H9 (cell line): ENCODE results near the gene CLEC2L. TPM values are rescaled to one million over a fixed set of nuclear protein-coding genes. Genes with fewer than 3 reads are reported as not detected.

Experiments used
- DNase-seq: peaks from one replicate; pipeline ENCODE4 v3.0.0-alpha.2; 2017
- H2AFZ ChIP-seq: one replicate; pipeline ENCODE4 v1.6.1; 2013; ENCODE audit warnings: mild to moderate bottlenecking, low read length, control low read depth, moderate library complexity
- H2AK5ac ChIP-seq: 2 replicates; pipeline ENCODE4 v1.6.1; 2013; ENCODE audit warnings: low read length, control low read depth, mixed read lengths; ENCODE audit not compliant: insufficient read length
- H2BK120ac ChIP-seq: one replicate; pipeline ENCODE4 v1.6.1; 2013; ENCODE audit warnings: low read depth, mild to moderate bottlenecking, low read length, control low read depth, inconsistent platforms; ENCODE audit not compliant: poor library complexity, severe bottlenecking
- H2BK12ac ChIP-seq: 2 replicates; pipeline ENCODE4 v1.6.1; 2013; ENCODE audit warnings: low read length, control low read depth, mixed read lengths, low read depth; ENCODE audit not compliant: insufficient read length
- H2BK15ac ChIP-seq: 2 replicates; pipeline ENCODE4 v1.6.1; 2013; ENCODE audit warnings: low read depth, low read length, control low read depth
- H2BK20ac ChIP-seq: one replicate; pipeline ENCODE4 v1.6.1; 2013; ENCODE audit warnings: low read depth, mild to moderate bottlenecking, low read length, control low read depth, inconsistent platforms; ENCODE audit not compliant: poor library complexity, severe bottlenecking
- H2BK5ac ChIP-seq: 2 replicates; pipeline ENCODE4 v1.6.1; 2013; ENCODE audit warnings: low read length, control low read depth, mixed read lengths; ENCODE audit not compliant: insufficient read length
- H3K14ac ChIP-seq: 2 replicates; pipeline ENCODE4 v1.6.1; 2013; ENCODE audit warnings: low read length, control low read depth; ENCODE audit not compliant: insufficient read depth
- H3K18ac ChIP-seq: 2 replicates; pipeline ENCODE4 v1.6.1; 2013; ENCODE audit warnings: low read depth, mild to moderate bottlenecking, mixed read lengths, low read length, control low read depth; ENCODE audit not compliant: insufficient read length
- H3K23ac ChIP-seq: 2 replicates; pipeline ENCODE4 v1.6.1; 2013; ENCODE audit warnings: low read length, control low read depth, mixed read lengths, low read depth; ENCODE audit not compliant: insufficient read length
- H3K23me2 ChIP-seq: 2 replicates; pipeline ENCODE4 v1.6.1; 2013; ENCODE audit warnings: low read depth, mild to moderate bottlenecking, mixed read lengths, low read length, control low read depth; ENCODE audit not compliant: insufficient read length, poor library complexity, severe bottlenecking
- H3K27ac ChIP-seq: 2 replicates; pipeline ENCODE4 v1.5.1; 2013; ENCODE audit warnings: low read length, control low read depth, mixed read lengths, low read depth; ENCODE audit not compliant: insufficient read length
- H3K27me3 ChIP-seq: 2 replicates; pipeline ENCODE4 v1.6.1; 2013; ENCODE audit warnings: low read length, control low read depth, inconsistent platforms; ENCODE audit not compliant: insufficient read depth
- H3K4ac ChIP-seq: 2 replicates; pipeline ENCODE4 v1.6.1; 2013; ENCODE audit warnings: low read depth, mild to moderate bottlenecking, control low read depth, inconsistent platforms, low read length, moderate library complexity
- H3K4me1 ChIP-seq: 2 replicates; pipeline ENCODE4 v1.6.1; 2013; ENCODE audit warnings: low read length, control low read depth, inconsistent platforms; ENCODE audit not compliant: insufficient read depth
- H3K4me2 ChIP-seq: 2 replicates; pipeline ENCODE4 v1.6.1; 2013; ENCODE audit warnings: low read length, control low read depth, mixed read lengths; ENCODE audit not compliant: insufficient read length, insufficient read depth
- H3K56ac ChIP-seq: 2 replicates; pipeline ENCODE4 v1.6.1; 2013; ENCODE audit warnings: low read depth, mild to moderate bottlenecking, mixed read lengths, low read length, control low read depth; ENCODE audit not compliant: insufficient read length
- H3K79me1 ChIP-seq: 2 replicates; pipeline ENCODE4 v1.6.1; 2013; ENCODE audit warnings: low read depth, mild to moderate bottlenecking, moderate library complexity, low read length, control low read depth, inconsistent platforms; ENCODE audit not compliant: insufficient read depth, poor library complexity, severe bottlenecking
- H3K79me2 ChIP-seq: 2 replicates; pipeline ENCODE4 v1.6.1; 2013; ENCODE audit warnings: low read length, control low read depth, inconsistent platforms; ENCODE audit not compliant: insufficient read depth
- H3K9ac ChIP-seq: 2 replicates; pipeline ENCODE4 v1.6.1; 2013; ENCODE audit warnings: low read length, control low read depth, mixed read lengths; ENCODE audit not compliant: insufficient read length; ENCODE audit errors: extremely low read depth
- H3K9me3 ChIP-seq: one replicate; pipeline ENCODE4 v1.6.1; 2013; ENCODE audit warnings: low read depth, low read length, inconsistent platforms; ENCODE audit not compliant: control insufficient read depth
- H3T11ph ChIP-seq: one replicate; pipeline ENCODE4 v1.6.1; 2013; ENCODE audit warnings: mild to moderate bottlenecking, low read length, control low read depth, inconsistent platforms
- H4K20me1 ChIP-seq: one replicate; pipeline ENCODE4 v1.6.1; 2013; ENCODE audit not compliant: control insufficient read depth, insufficient read length, insufficient read depth
- H4K5ac ChIP-seq: 2 replicates; pipeline ENCODE4 v1.6.1; 2013; ENCODE audit warnings: low read depth, mild to moderate bottlenecking, mixed read lengths, low read length, control low read depth; ENCODE audit not compliant: insufficient read length
- H4K8ac ChIP-seq: replicated peaks from 2 replicates; pipeline ENCODE4 v1.6.1; 2013; ENCODE audit warnings: low read length, control low read depth, mixed read lengths, low read depth; ENCODE audit not compliant: insufficient read length
- H4K91ac ChIP-seq: 2 replicates; pipeline ENCODE4 v1.6.1; 2013; ENCODE audit warnings: low read depth, mild to moderate bottlenecking, moderate library complexity, mixed read lengths, low read length, control low read depth; ENCODE audit not compliant: insufficient read length
- H3K27ac Mint-ChIP-seq, 3 experiments: 2 replicates in 2 of 3; 3 replicates in 1 of 3; pipeline ENCODE4 v1.8.0; 2020 to 2021; ENCODE audit warnings: mixed read lengths in 3 of 3, mild to moderate bottlenecking in 1 of 3, moderate library complexity in 1 of 3
- H3K27me3 Mint-ChIP-seq: 2 replicates; pipeline ENCODE4 v1.8.0; 2021; ENCODE audit warnings: low read depth, mild to moderate bottlenecking, moderate library complexity, mixed read lengths
- H3K36me3 Mint-ChIP-seq, 3 experiments: 2 replicates in 2 of 3; 3 replicates in 1 of 3; pipeline ENCODE4 v1.8.0; 2020 to 2021; ENCODE audit warnings: low read depth in 3 of 3, mixed read lengths in 3 of 3; ENCODE audit not compliant: insufficient read depth in 1 of 3
- H3K4me1 Mint-ChIP-seq, 2 experiments: 2 replicates each; pipeline ENCODE4 v1.8.0; 2020; ENCODE audit warnings: mixed read lengths in 2 of 2
- H3K4me3 Mint-ChIP-seq, 2 experiments: 2 replicates in 1 of 2; 3 replicates in 1 of 2; pipeline ENCODE4 v1.8.0; 2020 to 2021; ENCODE audit warnings: mild to moderate bottlenecking in 2 of 2, mixed read lengths in 2 of 2, moderate library complexity in 1 of 2
- H3K9me3 Mint-ChIP-seq, 2 experiments: 2 replicates in 1 of 2; 3 replicates in 1 of 2; pipeline ENCODE4 v1.8.0; 2020; ENCODE audit warnings: mild to moderate bottlenecking in 2 of 2, mixed read lengths in 2 of 2, moderate library complexity in 1 of 2
- CTCF ChIP-seq: fragments of 200-600 bp; sonication (generic); conservative IDR thresholded peaks from 3 replicates; pipeline ENCODE4 v1.8.0; 2021; ENCODE audit warnings: antibody characterized with exemption, mild to moderate bottlenecking
- WGBS: extraction: QIAGEN DNeasy Blood & Tissue Kit; methylation state at CpG from one replicate; pipeline ENCODE4 v1.1.7; 2013; ENCODE audit warnings: missing lambda C conversion rate, low lambda C conversion rate, mixed read lengths; ENCODE audit not compliant: insufficient read length; ENCODE audit errors: extremely low coverage; 5-methylcytosine and 5-hydroxymethylcytosine counted together
- total RNA-seq: library from RNA; stranded (reverse); gene quantifications from 2 replicates; pipeline ENCODE4 v1.2.1, GENCODE V29; 2021

Gene CLEC2L
- total RNA-seq, 1 experiment from 2014 or later, result 0.74 TPM

DNA sequence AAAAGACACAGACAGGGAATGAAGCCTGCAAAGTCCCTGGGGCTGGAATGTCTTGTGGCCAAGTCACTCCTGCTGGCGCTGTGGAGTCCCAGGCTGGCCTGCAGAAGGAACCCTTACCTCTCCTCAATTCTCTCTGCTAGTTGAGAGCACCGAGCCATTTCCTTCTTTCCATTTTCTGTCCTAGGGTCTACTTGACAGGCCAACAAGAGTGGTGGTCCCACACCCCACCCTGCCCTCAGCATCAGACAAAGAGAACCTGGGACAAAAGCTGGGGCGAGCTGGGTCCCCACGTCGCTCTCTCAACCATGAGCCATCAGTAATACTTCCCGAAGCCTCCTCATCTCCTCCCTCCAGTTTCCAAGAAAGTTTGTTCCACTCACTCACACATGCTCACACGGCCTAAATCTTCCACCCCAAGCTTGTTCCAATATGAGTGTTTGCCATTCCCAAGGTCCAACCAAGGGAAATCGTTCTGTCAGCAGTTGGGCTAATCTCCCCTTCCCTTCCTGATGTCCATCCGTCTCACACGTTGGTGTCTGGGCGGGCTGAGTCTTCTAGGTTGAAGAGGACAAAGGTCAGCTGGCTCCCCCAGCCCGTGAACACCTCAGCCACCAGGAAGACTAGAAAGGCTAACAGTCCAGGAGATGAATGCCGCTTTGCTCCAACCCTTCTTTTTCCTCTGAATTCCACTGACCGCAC lies 44.3 kb downstream of the CLEC2L start:
- H2AFZ ChIP-seq, result no peak overlapping the region
- H4K8ac ChIP-seq, result no peak overlapping the region
- no peak overlapping the region for H2BK120ac ChIP-seq
- no peaks in the 10 kb centered on the region for H3K9me3 ChIP-seq
- no peak overlapping the region for H3K4me2 ChIP-seq
- WGBS, result no CpG with 5 or more reads among the region's 14 CpGs
- H3T11ph ChIP-seq, result no peak overlapping the region
- Mint-ChIP-seq H3K9me3 (no peaks in the 10 kb centered on the region), H3K36me3 (peaks cover 0 to 4% (median under 1%) of the 10 kb centered on the region in 3 experiments; a peak in 2 of 7 replicates), H3K27me3 (no peaks in the 10 kb centered on the region; the same call in 1 of the 2 replicates), H3K4me3 (no peak overlapping the region; a peak in 1 of 5 replicates), H3K27ac (peak overlapping the region in 1 of 3 experiments; percentile 22; a peak in 2 of 7 replicates), H3K4me1 (peaks cover 40% of the 10 kb centered on the region in 2 experiments)
- H3K4ac ChIP-seq, result no peak overlapping the region
- no peak overlapping the region for H3K18ac ChIP-seq
- no peak overlapping the region for H4K5ac ChIP-seq
- DNase-seq, result no peak
- H3K79me2 ChIP-seq, result no peaks in the 10 kb centered on the region
- H2BK12ac ChIP-seq, result no peak overlapping the region
- H3K79me1 ChIP-seq, result no peaks in the 10 kb centered on the region
- H3K27ac ChIP-seq, result no peak overlapping the region
- no peak for TF ChIP-seq CTCF
- no peak overlapping the region for H2AK5ac ChIP-seq
- no peaks in the 10 kb centered on the region for H3K23me2 ChIP-seq
- no peak overlapping the region for H4K91ac ChIP-seq
- no peak overlapping the region for H3K56ac ChIP-seq
- no peak overlapping the region for H3K9ac ChIP-seq
- no peak overlapping the region for H2BK5ac ChIP-seq
- H2BK15ac ChIP-seq, result no peak overlapping the region
- H2BK20ac ChIP-seq, result no peak overlapping the region
- no peaks in the 10 kb centered on the region for H3K4me1 ChIP-seq
- H4K20me1 ChIP-seq, result no peaks in the 10 kb centered on the region
- H3K14ac ChIP-seq, result no peak overlapping the region
- H3K27me3 ChIP-seq, result no peaks in the 10 kb centered on the region
- H3K23ac ChIP-seq, result no peak overlapping the region
